Osteoblast (primary cell): ENCODE results near the gene GFM2. TPM values are rescaled to one million over a fixed set of nuclear protein-coding genes. Genes with fewer than 3 reads are reported as not detected.
"Not testable (repeated sequence)": the region's sequence is repeated elsewhere in the genome, so short reads cannot be mapped to it uniquely, and the experiment has no call there.

Experiments used
- DNase-seq: peaks from one replicate; pipeline ENCODE4 v3.0.0; 2011; ENCODE audit warnings: low spot score, mixed read lengths; ENCODE audit not compliant: insufficient read length; ENCODE audit errors: missing footprints
- H2AFZ ChIP-seq: 2 replicates; pipeline ENCODE4 v1.6.0; 2011; ENCODE audit warnings: mild to moderate bottlenecking, low read length
- H3K27ac ChIP-seq: 2 replicates; pipeline ENCODE4 v1.5.1; 2011; ENCODE audit warnings: mild to moderate bottlenecking, low read depth, low read length, moderate library complexity
- H3K27me3 ChIP-seq: 2 replicates; pipeline ENCODE4 v1.6.0; 2012; ENCODE audit warnings: mild to moderate bottlenecking, control low read depth, inconsistent platforms, low read length, moderate library complexity; ENCODE audit not compliant: insufficient read depth
- H3K36me3 ChIP-seq: 2 replicates; pipeline ENCODE4 v1.5.1; 2011; ENCODE audit warnings: mild to moderate bottlenecking, low read length, control low read depth, moderate library complexity; ENCODE audit not compliant: insufficient read depth
- H3K4me1 ChIP-seq: 2 replicates; pipeline ENCODE4 v1.5.1; 2011; ENCODE audit warnings: mild to moderate bottlenecking, low read length, control low read depth, moderate library complexity; ENCODE audit not compliant: insufficient read depth
- H3K4me2 ChIP-seq: 2 replicates; pipeline ENCODE4 v1.6.0; 2011; ENCODE audit warnings: mild to moderate bottlenecking, low read length; ENCODE audit not compliant: insufficient read depth
- H3K4me3 ChIP-seq: fragments of 200-600 bp; sonication (generic); 3 replicates; pipeline ENCODE4 v1.5.1; 2012; ENCODE audit warnings: mild to moderate bottlenecking, low read length, inconsistent platforms; ENCODE audit not compliant: insufficient read depth
- H3K79me2 ChIP-seq: 2 replicates; pipeline ENCODE4 v1.6.0; 2012; ENCODE audit warnings: mild to moderate bottlenecking, low read length, control low read depth, inconsistent platforms; ENCODE audit not compliant: insufficient read depth
- H3K9me3 ChIP-seq: 2 replicates; pipeline ENCODE4 v1.5.1; 2011; ENCODE audit warnings: low read depth, low read length, control low read depth
- H4K20me1 ChIP-seq: 2 replicates; pipeline ENCODE4 v1.6.0; 2012; ENCODE audit warnings: mild to moderate bottlenecking, low read length, control low read depth; ENCODE audit not compliant: insufficient read depth
- total RNA-seq: library from RNA; depleted of rRNA; stranded (reverse); fragments of >200 nt; gene quantifications from 2 replicates; pipeline ENCODE4 v1.2.3, GENCODE V29; 2012
- TF ChIP-seq, protein P1 (sequence below): IDR thresholded peaks from 2 replicates; pipeline ENCODE4 v1.5.1; 2011; ENCODE audit warnings: mild to moderate bottlenecking, low read depth, low read length, moderate library complexity; ENCODE audit errors: extremely low read depth

The GFM2 gene
- total RNA-seq, 1 donor, result 22.8 TPM

DNA sequence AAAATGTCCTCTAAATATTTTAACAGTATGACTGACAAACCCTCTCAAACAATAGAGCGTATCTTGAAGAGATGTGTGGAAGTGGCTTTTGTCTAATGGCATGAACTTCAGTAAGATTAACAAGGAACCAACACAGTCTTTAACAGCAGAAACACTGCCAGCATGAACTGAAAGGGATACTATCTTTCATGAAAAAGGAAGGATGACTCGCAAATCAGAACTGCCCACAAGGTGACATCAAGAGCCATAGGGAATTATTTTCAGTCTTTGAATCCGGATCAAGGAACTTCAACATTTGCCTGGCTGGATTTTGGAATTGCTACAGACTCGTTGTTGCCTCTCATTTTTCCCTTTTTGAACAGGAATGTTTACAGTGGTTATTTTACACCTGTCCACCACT is 87.0 kb downstream of the GFM2 start:
- H3K4me1 ChIP-seq, result no peaks in the 10 kb centered on the region
- H3K36me3 ChIP-seq, result no peaks in the 10 kb centered on the region
- TF ChIP-seq, protein P1, sequence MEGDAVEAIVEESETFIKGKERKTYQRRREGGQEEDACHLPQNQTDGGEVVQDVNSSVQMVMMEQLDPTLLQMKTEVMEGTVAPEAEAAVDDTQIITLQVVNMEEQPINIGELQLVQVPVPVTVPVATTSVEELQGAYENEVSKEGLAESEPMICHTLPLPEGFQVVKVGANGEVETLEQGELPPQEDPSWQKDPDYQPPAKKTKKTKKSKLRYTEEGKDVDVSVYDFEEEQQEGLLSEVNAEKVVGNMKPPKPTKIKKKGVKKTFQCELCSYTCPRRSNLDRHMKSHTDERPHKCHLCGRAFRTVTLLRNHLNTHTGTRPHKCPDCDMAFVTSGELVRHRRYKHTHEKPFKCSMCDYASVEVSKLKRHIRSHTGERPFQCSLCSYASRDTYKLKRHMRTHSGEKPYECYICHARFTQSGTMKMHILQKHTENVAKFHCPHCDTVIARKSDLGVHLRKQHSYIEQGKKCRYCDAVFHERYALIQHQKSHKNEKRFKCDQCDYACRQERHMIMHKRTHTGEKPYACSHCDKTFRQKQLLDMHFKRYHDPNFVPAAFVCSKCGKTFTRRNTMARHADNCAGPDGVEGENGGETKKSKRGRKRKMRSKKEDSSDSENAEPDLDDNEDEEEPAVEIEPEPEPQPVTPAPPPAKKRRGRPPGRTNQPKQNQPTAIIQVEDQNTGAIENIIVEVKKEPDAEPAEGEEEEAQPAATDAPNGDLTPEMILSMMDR, result no peak
- no peaks in the 10 kb centered on the region for H4K20me1 ChIP-seq
- no peaks in the 10 kb centered on the region for H3K9me3 ChIP-seq
- H3K27me3 ChIP-seq, result no peaks in the 10 kb centered on the region
- no peak overlapping the region for H3K27ac ChIP-seq
- H3K79me2 ChIP-seq, result no peaks in the 10 kb centered on the region
- peak overlapping the region; percentile 68 for H2AFZ ChIP-seq
- no peak overlapping the region for H3K4me3 ChIP-seq
- DNase-seq, result no peak
- peak overlapping the region; percentile 36 for H3K4me2 ChIP-seq

DNA sequence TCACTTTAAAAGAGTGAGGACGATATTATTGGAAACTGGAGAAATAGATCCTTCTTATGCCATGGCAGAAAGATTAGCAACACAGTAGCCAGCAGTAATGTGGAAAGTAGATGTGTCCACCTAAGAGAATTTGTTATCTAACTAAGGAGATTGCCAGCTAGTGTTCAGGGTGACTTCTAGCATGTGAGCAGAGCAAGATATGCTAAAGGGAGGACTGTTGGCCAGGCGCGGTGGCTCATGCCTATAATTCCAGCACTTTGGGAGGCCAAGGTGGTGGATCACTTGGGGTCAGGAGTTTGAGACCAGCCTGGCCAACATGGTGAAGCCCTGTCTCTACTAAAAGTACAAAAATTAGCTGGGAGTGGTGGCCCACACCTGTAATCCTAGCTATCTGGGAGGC is 87.6 kb downstream of the GFM2 start:
- not testable (repeated sequence) for DNase-seq, H4K20me1 ChIP-seq, H3K36me3 ChIP-seq, H3K4me2 ChIP-seq, H3K27me3 ChIP-seq, H3K9me3 ChIP-seq, H3K79me2 ChIP-seq, H2AFZ ChIP-seq, H3K27ac ChIP-seq, H3K4me1 ChIP-seq, H3K4me3 ChIP-seq

DNA sequence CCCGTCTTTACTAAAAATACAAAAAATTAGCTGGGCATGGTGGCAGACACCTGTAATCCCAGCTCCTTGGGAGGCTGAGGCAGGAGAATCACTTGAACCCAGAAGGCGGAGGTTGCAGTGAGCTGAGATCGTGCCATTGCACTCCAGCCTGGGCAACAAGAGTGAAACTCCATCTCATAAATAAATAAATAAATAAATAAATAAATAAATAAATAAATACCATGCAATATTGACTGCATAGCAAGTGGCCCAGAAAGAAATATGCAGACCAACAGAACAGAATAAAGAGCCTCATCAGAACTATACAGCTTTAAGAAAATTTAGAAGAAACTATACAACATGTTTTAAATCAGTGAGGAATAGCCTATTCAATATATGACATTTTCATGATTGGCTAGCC is 88.8 kb downstream of the GFM2 start:
- DNase-seq, H4K20me1 ChIP-seq, H3K36me3 ChIP-seq, H3K27me3 ChIP-seq, H2AFZ ChIP-seq, H3K79me2 ChIP-seq, H3K4me2 ChIP-seq, H3K27ac ChIP-seq, H3K9me3 ChIP-seq, H3K4me3 ChIP-seq, H3K4me1 ChIP-seq: not testable (repeated sequence)

DNA sequence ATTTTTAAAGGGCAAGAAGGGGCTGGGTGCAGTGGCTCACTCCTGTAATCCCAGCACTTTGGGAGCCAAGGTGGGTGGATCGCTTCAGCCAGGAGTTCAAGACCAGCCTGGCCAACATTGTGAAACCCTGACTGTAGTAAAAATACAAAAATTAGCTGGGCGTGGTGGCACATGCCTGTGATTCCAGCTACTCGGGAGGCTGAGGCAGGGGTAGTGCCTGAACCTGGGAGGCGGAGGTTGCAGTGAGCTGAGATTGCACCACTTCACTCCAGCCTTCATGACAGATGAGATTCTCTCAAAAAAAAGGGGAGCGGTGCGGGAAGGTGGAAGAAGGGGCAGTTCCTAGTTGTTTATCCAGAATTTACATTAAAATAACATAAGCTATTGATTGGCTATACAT is 90.5 kb downstream of the GFM2 start:
- not testable (repeated sequence) for H3K4me1 ChIP-seq, H3K27me3 ChIP-seq, H3K27ac ChIP-seq, H3K4me3 ChIP-seq, H2AFZ ChIP-seq, H3K79me2 ChIP-seq, H4K20me1 ChIP-seq, DNase-seq, H3K36me3 ChIP-seq, H3K4me2 ChIP-seq, H3K9me3 ChIP-seq

DNA sequence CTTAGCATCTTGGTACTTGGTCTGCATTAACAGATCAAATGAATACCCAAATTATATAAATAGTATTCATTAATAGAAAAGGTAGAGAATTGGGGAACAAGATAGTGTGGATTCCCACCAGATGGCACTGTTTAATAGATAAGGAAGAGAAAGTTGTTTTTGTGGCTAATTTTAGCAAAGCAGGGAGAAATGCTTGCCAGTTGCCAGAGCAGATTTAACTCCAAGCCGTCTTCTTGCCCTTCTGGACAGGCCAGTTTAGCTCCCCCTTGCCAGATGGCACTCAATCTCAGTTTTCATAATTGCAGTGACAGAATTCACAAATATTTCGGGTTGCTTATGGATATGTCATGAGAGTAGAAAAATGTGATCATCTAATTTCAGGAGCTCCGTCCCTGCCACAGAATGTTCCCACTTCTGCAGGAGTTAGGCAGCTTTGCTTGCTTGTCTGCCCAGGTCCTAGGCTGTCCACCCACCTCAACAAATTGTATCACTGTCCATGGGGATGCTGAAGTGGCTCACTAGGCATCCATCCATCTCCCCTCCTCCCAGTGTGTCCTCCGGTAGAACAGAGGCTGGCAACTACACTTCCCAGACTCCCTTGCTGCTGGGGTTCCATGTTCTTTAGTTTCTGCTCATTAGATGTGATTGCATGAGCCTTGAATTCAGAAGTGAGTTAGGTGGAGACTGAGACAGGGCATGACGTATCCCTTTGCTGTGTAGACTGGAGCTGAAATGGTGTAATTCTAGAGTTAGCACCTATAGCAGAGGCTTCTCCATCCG is 93.7 kb downstream of the GFM2 start:
- Histone ChIP-seq H3K36me3 (no peaks in the 10 kb centered on the region), H3K4me3 (peak overlapping the region; percentile 59), H3K9me3 (no peaks in the 10 kb centered on the region), H2AFZ (peak overlapping the region; percentile 79), H3K79me2 (no peaks in the 10 kb centered on the region), H4K20me1 (no peaks in the 10 kb centered on the region), H3K4me1 (peaks cover 9% of the 10 kb centered on the region), H3K27ac (no peak overlapping the region), H3K4me2 (peak overlapping the region; percentile 86), H3K27me3 (peaks cover 9% of the 10 kb centered on the region)
- no peak for DNase-seq
- TF ChIP-seq, protein P1, result peak; percentile 56
